H1 (cell line): ENCODE results near the gene PRKN. TPM values are rescaled to one million over a fixed set of nuclear protein-coding genes. Genes with fewer than 3 reads are reported as not detected.
A peak's percentile ranks its signal among the peaks of the same experiment; 100 is the strongest.

Experiments
- CTCF ChIA-PET: fragments of 300-600 bp; sonication (Branson Sonifier 250); formaldehyde crosslinking; loops from one replicate; lab custom pipeline; 2021; ENCODE audit not compliant: partially characterized antibody; lab: Charles Lee
- POLR2A ChIA-PET: fragments of 300-600 bp; sonication (Branson Sonifier 250); formaldehyde crosslinking; loops from one replicate; lab custom pipeline; 2021; ENCODE audit warnings: inconsistent platforms; ENCODE audit not compliant: partially characterized antibody; lab: Charles Lee
- DNase-seq, 2 experiments: peaks; one replicate each; pipeline versions ENCODE4 v3.0.0 to v3.0.0-alpha.2; 2010 to 2022; ENCODE audit warnings: low spot score in 2 of 2, low read depth in 1 of 2, mixed read lengths in 1 of 2
- FAIRE-seq: peaks from 2 replicates; lab custom pipeline; 2011; peaks lifted over from hg19 to GRCh38; lab: Jason Lieb, UNC
- H2AFZ ChIP-seq: 2 replicates; pipeline ENCODE4 v1.8.1; 2012; ENCODE audit warnings: low read length, inconsistent platforms
- H2AK5ac ChIP-seq: 2 replicates; pipeline ENCODE4 v1.6.1; 2013; ENCODE audit warnings: low read depth, low read length
- H2BK120ac ChIP-seq: replicated peaks from 2 replicates; pipeline ENCODE3; 2013; ENCODE audit warnings: low read depth, low read length, inconsistent platforms
- H2BK12ac ChIP-seq: 2 replicates; pipeline ENCODE4 v1.6.1; 2013; ENCODE audit warnings: low read depth, low read length
- H2BK15ac ChIP-seq: 2 replicates; pipeline ENCODE4 v1.6.1; 2013; ENCODE audit warnings: low read length
- H2BK20ac ChIP-seq: 2 replicates; pipeline ENCODE4 v1.6.1; 2013; ENCODE audit warnings: low read length
- H2BK5ac ChIP-seq: 2 replicates; pipeline ENCODE4 v1.6.1; 2013; ENCODE audit warnings: low read depth, low read length
- H3K14ac ChIP-seq: 2 replicates; pipeline ENCODE4 v1.6.1; 2013; ENCODE audit warnings: inconsistent platforms; ENCODE audit not compliant: insufficient read length
- H3K18ac ChIP-seq: 2 replicates; pipeline ENCODE4 v1.6.1; 2013; ENCODE audit warnings: low read length; ENCODE audit errors: extremely low read depth
- H3K23ac ChIP-seq: 2 replicates; pipeline ENCODE4 v1.6.1; 2013; ENCODE audit warnings: inconsistent platforms; ENCODE audit not compliant: insufficient read length
- H3K23me2 ChIP-seq: 2 replicates; pipeline ENCODE4 v1.6.1; 2013; ENCODE audit warnings: low read depth, low read length
- H3K27ac ChIP-seq: 2 replicates; pipeline ENCODE4 v1.6.1; 2011; ENCODE audit warnings: low read depth, low read length, inconsistent platforms
- H3K27me3 ChIP-seq, 4 experiments: replicated peaks in 1 of 4; 1 replicate in 1 of 4; 2 replicates in 3 of 4; pipeline versions ENCODE4 v1.6.1 to v1.8.1; 2011 to 2013; ENCODE audit warnings: low read length in 3 of 4, mild to moderate bottlenecking in 3 of 4, inconsistent platforms in 2 of 4, mixed read lengths in 2 of 4, moderate library complexity in 1 of 4; ENCODE audit not compliant: control insufficient read depth in 3 of 4, insufficient read depth in 3 of 4; ENCODE audit errors: extremely low read depth in 1 of 4
- H3K36me3 ChIP-seq, 4 experiments: 2 replicates each; pipeline versions ENCODE4 v1.6.1 to v1.8.1; 2011 to 2013; ENCODE audit warnings: mild to moderate bottlenecking in 4 of 4, low read length in 3 of 4, moderate library complexity in 2 of 4, control low read depth in 1 of 4, inconsistent platforms in 1 of 4; ENCODE audit not compliant: insufficient read depth in 4 of 4, control insufficient read depth in 2 of 4
- H3K4ac ChIP-seq: replicated peaks from 2 replicates; pipeline ENCODE3; 2013; ENCODE audit warnings: low read length, low read depth, mixed read lengths, inconsistent platforms; ENCODE audit not compliant: insufficient read length
- H3K4me1 ChIP-seq, 4 experiments: replicated peaks in 1 of 4; 1 replicate in 1 of 4; 2 replicates in 3 of 4; pipeline versions ENCODE4 v1.6.1 to v1.8.1; 2011 to 2013; ENCODE audit warnings: low read length in 3 of 4, inconsistent platforms in 2 of 4, mixed read lengths in 1 of 4; ENCODE audit not compliant: insufficient read depth in 4 of 4, control insufficient read depth in 3 of 4
- H3K4me2 ChIP-seq, 2 experiments: 2 replicates each; pipeline versions ENCODE4 v1.6.1 to v1.8.1; 2011 to 2013; ENCODE audit warnings: low read depth in 2 of 2, low read length in 2 of 2, control low read depth in 1 of 2, inconsistent platforms in 1 of 2, mild to moderate bottlenecking in 1 of 2; ENCODE audit not compliant: insufficient read depth in 1 of 2
- H3K4me3 ChIP-seq, 4 experiments: fragments of 200-600, 300-600 bp in 1 of 4; sonication (generic), shearing (Covaris generic), sonication (Bioruptor Twin) in 1 of 4; 2 replicates each; pipeline versions ENCODE4 v1.5.1 to v1.8.1; 2011 to 2016; ENCODE audit warnings: low read length in 4 of 4, low read depth in 3 of 4, control low read depth in 2 of 4, inconsistent platforms in 2 of 4, mild to moderate bottlenecking in 2 of 4, mixed read lengths in 1 of 4, moderate library complexity in 1 of 4; ENCODE audit not compliant: insufficient read depth in 2 of 4; ENCODE audit errors: extremely low read depth in 1 of 4
- H3K56ac ChIP-seq: replicated peaks from 2 replicates; pipeline ENCODE3; 2013; ENCODE audit warnings: low read depth, mild to moderate bottlenecking, mixed read lengths, low read length, inconsistent platforms; ENCODE audit not compliant: insufficient read length
- H3K79me1 ChIP-seq: 2 replicates; pipeline ENCODE4 v1.6.1; 2013; ENCODE audit warnings: low read depth, low read length, control low read depth
- H3K79me2 ChIP-seq, 2 experiments: 2 replicates each; pipeline versions ENCODE4 v1.6.1 to v1.8.1; 2012 to 2013; ENCODE audit warnings: low read length in 2 of 2, mild to moderate bottlenecking in 2 of 2, inconsistent platforms in 1 of 2; ENCODE audit not compliant: insufficient read depth in 2 of 2, control insufficient read depth in 1 of 2
- H3K9ac ChIP-seq, 4 experiments: replicated peaks in 1 of 4; 1 replicate in 1 of 4; 2 replicates in 3 of 4; pipeline versions ENCODE4 v1.6.1 to v1.8.1; 2011 to 2013; ENCODE audit warnings: low read depth in 3 of 4, low read length in 3 of 4, control low read depth in 2 of 4, mild to moderate bottlenecking in 2 of 4, moderate library complexity in 2 of 4, inconsistent platforms in 1 of 4; ENCODE audit errors: extremely low read depth in 1 of 4
- H3K9me3 ChIP-seq, 2 experiments: 2 replicates each; pipeline versions ENCODE4 v1.6.1 to v1.8.1; 2012 to 2013; ENCODE audit warnings: mild to moderate bottlenecking in 2 of 2, moderate library complexity in 2 of 2, control low read depth in 1 of 2, inconsistent platforms in 1 of 2, low read depth in 1 of 2, low read length in 1 of 2, mixed read lengths in 1 of 2; ENCODE audit not compliant: insufficient read depth in 2 of 2
- H4K20me1 ChIP-seq, 2 experiments: replicated peaks in 1 of 2; 2 replicates each; pipeline versions ENCODE3 to v1.8.1; 2011 to 2013; ENCODE audit warnings: inconsistent platforms in 2 of 2, low read length in 2 of 2, mild to moderate bottlenecking in 1 of 2; ENCODE audit not compliant: insufficient read depth in 2 of 2, control insufficient read depth in 1 of 2
- H4K5ac ChIP-seq: 2 replicates; pipeline ENCODE4 v1.6.1; 2013; ENCODE audit warnings: low read length, low read depth, mixed read lengths, inconsistent platforms; ENCODE audit not compliant: insufficient read length
- H4K8ac ChIP-seq: 2 replicates; pipeline ENCODE4 v1.8.0; 2013; ENCODE audit warnings: mild to moderate bottlenecking, moderate library complexity, low read length, inconsistent platforms; ENCODE audit not compliant: insufficient read depth; ENCODE audit errors: extremely low read depth
- H4K91ac ChIP-seq: replicated peaks from 2 replicates; pipeline ENCODE3; 2013; ENCODE audit warnings: low read length, mixed read lengths, inconsistent platforms; ENCODE audit not compliant: insufficient read length
- ASH2L ChIP-seq: fragments of 200-600, 300-600 bp; sonication (generic); IDR thresholded peaks from one replicate; pipeline ENCODE4 v1.7.1; 2017; ENCODE audit warnings: low read length
- BACH1 ChIP-seq: IDR thresholded peaks from 2 replicates; pipeline ENCODE4 v1.6.1; 2012; ENCODE audit warnings: low read length, improper control_type of control experiment
- CHD1 ChIP-seq: IDR thresholded peaks from 2 replicates; pipeline ENCODE4 v1.6.1; 2012; ENCODE audit warnings: low read depth, low read length, improper control_type of control experiment
- CTBP2 ChIP-seq: IDR thresholded peaks from 2 replicates; pipeline ENCODE4 v1.7.0; 2011; ENCODE audit warnings: borderline replicate concordance, mild to moderate bottlenecking, moderate library complexity, mixed read lengths, low read length; ENCODE audit not compliant: insufficient read depth, insufficient read length
- HDAC2 ChIP-seq, 2 experiments: fragments of 300-600 bp in 1 of 2; sonication (generic) in 1 of 2; IDR thresholded peaks; 2 replicates each; pipeline ENCODE4 v1.6.1; 2011 to 2012; ENCODE audit warnings: low read depth in 2 of 2, low read length in 2 of 2, mild to moderate bottlenecking in 2 of 2, moderate library complexity in 2 of 2, borderline replicate concordance in 1 of 2, inconsistent platforms in 1 of 2
- HDAC6 ChIP-seq: IDR thresholded peaks from one replicate; pipeline ENCODE4 v1.7.1; 2012; ENCODE audit warnings: low read depth, mild to moderate bottlenecking, inconsistent platforms, low read length, moderate library complexity
- NRF1 ChIP-seq: IDR thresholded peaks from 2 replicates; pipeline ENCODE4 v1.6.1; 2011; ENCODE audit warnings: mild to moderate bottlenecking, low read depth, low read length, improper control_type of control experiment
- POLR2A ChIP-seq, 2 experiments: IDR thresholded peaks; 1 replicate in 1 of 2; 2 replicates in 1 of 2; pipeline ENCODE4 v1.6.1; 2011; ENCODE audit warnings: low read depth in 2 of 2, low read length in 2 of 2, mild to moderate bottlenecking in 2 of 2; ENCODE audit errors: control extremely low read depth in 1 of 2
- RNF2 ChIP-seq: fragments of 200-900, 300-1000 bp; sonication (generic); IDR thresholded peaks from 2 replicates; pipeline ENCODE4 v1.7.1; 2016; ENCODE audit warnings: borderline replicate concordance, low read depth, mild to moderate bottlenecking, antibody characterized with exemption, low read length; ENCODE audit not compliant: poor library complexity, severe bottlenecking; ENCODE audit errors: missing control alignments
- RXRA ChIP-seq: IDR thresholded peaks from 2 replicates; pipeline ENCODE4 v1.6.1; 2011; ENCODE audit warnings: low read depth, mild to moderate bottlenecking, low read length, moderate library complexity; ENCODE audit not compliant: insufficient read depth
- SIN3A ChIP-seq, 2 experiments: IDR thresholded peaks in 1 of 2; conservative IDR thresholded peaks in 1 of 2; 2 replicates each; pipeline ENCODE4 v1.6.1; 2011 to 2012; ENCODE audit warnings: low read length in 2 of 2, improper control_type of control experiment in 1 of 2, low read depth in 1 of 2, mild to moderate bottlenecking in 1 of 2
- SUZ12 ChIP-seq: fragments of 200-600 bp; sonication (generic); IDR thresholded peaks from 2 replicates; pipeline ENCODE4 v1.6.1; 2012; ENCODE audit warnings: mild to moderate bottlenecking, inconsistent platforms, low read length, moderate library complexity, mixed read lengths
- TAF1 ChIP-seq: IDR thresholded peaks from 2 replicates; pipeline ENCODE4 v1.6.1; 2011; ENCODE audit warnings: mild to moderate bottlenecking, low read depth, low read length
- TEAD4 ChIP-seq: IDR thresholded peaks from 2 replicates; pipeline ENCODE4 v1.6.1; 2012; ENCODE audit warnings: low read depth, low read length, inconsistent platforms, mixed read lengths
- WGBS, 2 experiments: shearing (Covaris generic) in 1 of 2; methylation state at CpG; one replicate each; pipeline versions ENCODE4 v1.1.6 to v1.1.7; 2013 to 2015; ENCODE audit warnings: low lambda C conversion rate in 2 of 2, mixed read lengths in 2 of 2, inconsistent platforms in 1 of 2, low coverage in 1 of 2, missing lambda C conversion rate in 1 of 2; ENCODE audit not compliant: insufficient replicate concordance in 2 of 2, insufficient coverage in 1 of 2, insufficient read length in 1 of 2; ENCODE audit errors: extremely low coverage in 1 of 2, missing lambda C conversion rate in 1 of 2; 5-methylcytosine and 5-hydroxymethylcytosine counted together
- polyA plus RNA-seq, 7 experiments: library from polyadenylated mRNA; depleted of rRNA in 3 of 7; stranded (reverse) in 5 of 7; unstranded in 2 of 7; fragments of >200 nt in 5 of 7; fragments of 200-250 nt in 2 of 7; gene quantifications; 1 replicate in 5 of 7; 2 replicates in 1 of 7; 4 replicates in 1 of 7; pipeline versions ENCODE4 v1.2.1 to v1.2.3, GENCODE V29; 2011 to 2013; ENCODE audit warnings: missing spikeins in 2 of 7, mixed read lengths in 2 of 7
- total RNA-seq: library from RNA; stranded (reverse); fragmentation: NEBNext Ultra II Directional; extraction: Animal tissue kit (Norgen Biotek cat#: 25700); gene quantifications from 2 replicates; pipeline ENCODE4 v1.2.1, GENCODE V29; 2021

Gene PRKN
- total and polyA plus RNA-seq, 2 of the 8 experiments (the other 6 are each of a cell fraction or from before 2014, with no cell fraction given) = 0.13 to 0.29 TPM

GRCh38 chr6:161677188-161677587, 1050.4 kb downstream of the PRKN start:
- Histone ChIP-seq H3K79me2 (no peaks in the 10 kb centered on the region), H3K4ac (no peak overlapping the region), H3K56ac (no peak overlapping the region), H2BK15ac (no peak overlapping the region), H2AFZ (no peak overlapping the region), H4K8ac (peak overlapping the region; percentile 68; the same call in 1 of the 2 replicates), H4K91ac (no peak overlapping the region), H3K18ac (no peak overlapping the region), H3K79me1 (no peaks in the 10 kb centered on the region), H2BK5ac (no peak overlapping the region), H3K27me3 (no peaks in the 10 kb centered on the region), H3K4me1 (no peaks in the 10 kb centered on the region), H3K23ac (no peak overlapping the region), H2AK5ac (no peak overlapping the region), H3K36me3 (no peaks in the 10 kb centered on the region), H3K9me3 (no peaks in the 10 kb centered on the region), H3K9ac (no peak overlapping the region), H2BK20ac (no peak overlapping the region), H4K20me1 (no peaks in the 10 kb centered on the region), H2BK120ac (no peak overlapping the region), H3K14ac (no peak overlapping the region), H3K4me2 (no peak overlapping the region), H4K5ac (no peak overlapping the region), H3K23me2 (no peaks in the 10 kb centered on the region), H2BK12ac (no peak overlapping the region), H3K27ac (no peak overlapping the region), H3K4me3 (no peak overlapping the region)
- FAIRE-seq = no peak
- 83% methylated on average over 7 of the region's 7 CpGs; no CpG with 5 or more reads in 1 of the 2 experiments for WGBS, 2 experiments
- CTCF ChIA-PET = interaction anchor here (0.6 to 2.7 kb wide), 4 partner anchors 56 to 849 kb away, joined by 3 to 7 read pairs (median 4); no protein-coding TSS in a partner anchor
- no peak for DNase-seq
- POLR2A ChIA-PET = interaction anchor here (0.6 kb wide), 1 partner anchor 39 kb away, joined by 6 read pairs; no protein-coding TSS in a partner anchor
- TF ChIP-seq NRF1 = no peak
- TF ChIP-seq RNF2 = no peak
- TF ChIP-seq ASH2L = no peak
- TF ChIP-seq TAF1 = no peak
- no peak for TF ChIP-seq TEAD4
- TF ChIP-seq SIN3A (conservative IDR thresholded peaks at IDR 0.05 in 1 of 2, IDR thresholded peaks at IDR 0.05 in 1 of 2; ENCODE audit: low read depth in 1 of 2, low read length in 2 of 2) = no peak
- no peak for TF ChIP-seq POLR2A (IDR thresholded peaks at IDR 0.05; ENCODE audit: control extremely low read depth in 1 of 2, low read depth in 2 of 2, low read length in 2 of 2)
- TF ChIP-seq HDAC6 = no peak
- TF ChIP-seq SUZ12 = no peak
- no peak for TF ChIP-seq CHD1
- TF ChIP-seq HDAC2 (IDR thresholded peaks at IDR 0.05; ENCODE audit: borderline replicate concordance in 1 of 2, low read depth in 2 of 2, low read length in 2 of 2) = no peak
- no peak for TF ChIP-seq BACH1
- no peak for TF ChIP-seq CTBP2
- TF ChIP-seq RXRA = no peak
